ENCODE data around the gene CYP27B1. TPM values are rescaled to one million over a fixed set of nuclear protein-coding genes. Genes with fewer than 3 reads are reported as not detected.

The CYP27B1 gene
- total RNA-seq, 1 experiment from 2014 or later: 4.7 TPM

GRCh38 chr12:57731411-57732080 is 35.3 kb downstream of the CYP27B1 start:
- Histone ChIP-seq H3K36me3 (ENCODE audit: insufficient read depth, low read length, poor library complexity, severe bottlenecking) (no peaks in the 10 kb centered on the region), H3K4me3 (ENCODE audit: low read depth, low read length, poor library complexity, severe bottlenecking) (no peak overlapping the region), H3K27ac (ENCODE audit: low read depth, low read length, poor library complexity, severe bottlenecking) (no peak overlapping the region), H3K9me3 (ENCODE audit: low read depth, low read length, poor library complexity, severe bottlenecking) (no peaks in the 10 kb centered on the region), H3K4me1 (ENCODE audit: insufficient read depth, low read length, poor library complexity, severe bottlenecking) (peaks cover 10% of the 10 kb centered on the region), H3K27me3 (replicated peaks; ENCODE audit: insufficient read depth, low read depth, low read length, poor library complexity) (peaks cover 6% of the 10 kb centered on the region)
- TF ChIP-seq CTCF (conservative IDR thresholded peaks at IDR 0.05; ENCODE audit: low read depth, low read length): no peak
- TF ChIP-seq EZH2 (IDR thresholded peaks at IDR 0.05; ENCODE audit: borderline replicate concordance, low read depth, low read length, poor library complexity, severe bottlenecking): no peak
- CTCF ChIA-PET: no interaction called here
- POLR2A ChIA-PET (ENCODE audit: low non-redundant PET): no interaction called here
- no peak for DNase-seq (ENCODE audit: low spot score)
- no TSS peak for BruUV-seq (replicated peaks)
- intact Hi-C loops (cut with micrococcal nuclease; ENCODE audit: unreplicated experiment): no loop called here

- DNase-seq (ENCODE audit: low spot score): no peak
- Histone ChIP-seq H3K4me1 (ENCODE audit: insufficient read depth, low read length, poor library complexity, severe bottlenecking) (peaks cover 7% of the 10 kb centered on the region), H3K27me3 (replicated peaks; ENCODE audit: insufficient read depth, low read depth, low read length, poor library complexity) (no peaks in the 10 kb centered on the region), H3K36me3 (ENCODE audit: insufficient read depth, low read length, poor library complexity, severe bottlenecking) (no peaks in the 10 kb centered on the region), H3K4me3 (ENCODE audit: low read depth, low read length, poor library complexity, severe bottlenecking) (no peak overlapping the region), H3K9me3 (ENCODE audit: low read depth, low read length, poor library complexity, severe bottlenecking) (no peaks in the 10 kb centered on the region), H3K27ac (ENCODE audit: low read depth, low read length, poor library complexity, severe bottlenecking) (no peak overlapping the region)
- POLR2A ChIA-PET (ENCODE audit: low non-redundant PET): no interaction called here
- intact Hi-C loops (cut with micrococcal nuclease; ENCODE audit: unreplicated experiment): no loop called here
- TF ChIP-seq CTCF (conservative IDR thresholded peaks at IDR 0.05; ENCODE audit: low read depth, low read length) (no peak), EZH2 (IDR thresholded peaks at IDR 0.05; ENCODE audit: borderline replicate concordance, low read depth, low read length, poor library complexity, severe bottlenecking) (no peak)
- no TSS peak for BruUV-seq (replicated peaks)
- CTCF ChIA-PET: no interaction called here
These were observed 36.4 kb downstream of the CYP27B1 start for GRCh38 chr12:57730336-57731067.

GRCh38 chr12:57729321-57729844 is 37.5 kb downstream of the CYP27B1 start:
- no TSS peak for BruUV-seq (replicated peaks)
- ChIA-PET POLR2A (ENCODE audit: low non-redundant PET) (no interaction called here), CTCF (no interaction called here)
- no peak overlapping the region for H3K4me3 ChIP-seq (ENCODE audit: low read depth, low read length, poor library complexity, severe bottlenecking)
- no peaks in the 10 kb centered on the region for H3K27me3 ChIP-seq (replicated peaks; ENCODE audit: insufficient read depth, low read depth, low read length, poor library complexity)
- H3K27ac ChIP-seq (ENCODE audit: low read depth, low read length, poor library complexity, severe bottlenecking): no peak overlapping the region
- no peaks in the 10 kb centered on the region for H3K36me3 ChIP-seq (ENCODE audit: insufficient read depth, low read length, poor library complexity, severe bottlenecking)
- no peak for DNase-seq (ENCODE audit: low spot score)
- peaks cover 7% of the 10 kb centered on the region for H3K4me1 ChIP-seq (ENCODE audit: insufficient read depth, low read length, poor library complexity, severe bottlenecking)
- intact Hi-C loops (cut with micrococcal nuclease; ENCODE audit: unreplicated experiment): loop anchor here (5.0 kb wide), 1 partner anchor 147 kb away; no protein-coding TSS in a partner anchor
- TF ChIP-seq EZH2 (IDR thresholded peaks at IDR 0.05; ENCODE audit: borderline replicate concordance, low read depth, low read length, poor library complexity, severe bottlenecking) (no peak), CTCF (conservative IDR thresholded peaks at IDR 0.05; ENCODE audit: low read depth, low read length) (no peak)
- no peaks in the 10 kb centered on the region for H3K9me3 ChIP-seq (ENCODE audit: low read depth, low read length, poor library complexity, severe bottlenecking)
